NT2/D1 (cell line): ENCODE results near the gene RAB40B.

Experiments used
- SUZ12 ChIP-seq: IDR thresholded peaks from 2 replicates; pipeline ENCODE4 v1.6.1; 2011; ENCODE audit not compliant: insufficient read length, insufficient read depth; ENCODE audit errors: extremely low read depth
- YY1 ChIP-seq: IDR thresholded peaks from 2 replicates; pipeline ENCODE4 v1.6.1; 2011; ENCODE audit not compliant: insufficient read length, insufficient read depth
- ZNF274 ChIP-seq: IDR thresholded peaks from 2 replicates; pipeline ENCODE4 v1.6.1; 2011; ENCODE audit warnings: mild to moderate bottlenecking, low read depth, low read length

GRCh38 chr17:82703935-82704865, 5.7 kb upstream of the RAB40B start:
- TF ChIP-seq ZNF274 (no peak), YY1 (no peak), SUZ12 (no peak)
